C1 segment of cervical spinal cord (tissue), 14 donors: ENCODE measurements around the gene IARS1.

Experiments used
- DNase-seq, 14 donors: peaks; one replicate each; lab custom pipeline; 2025; lab: John Stamatoyannopoulos, UW

The IARS1 gene

DNA sequence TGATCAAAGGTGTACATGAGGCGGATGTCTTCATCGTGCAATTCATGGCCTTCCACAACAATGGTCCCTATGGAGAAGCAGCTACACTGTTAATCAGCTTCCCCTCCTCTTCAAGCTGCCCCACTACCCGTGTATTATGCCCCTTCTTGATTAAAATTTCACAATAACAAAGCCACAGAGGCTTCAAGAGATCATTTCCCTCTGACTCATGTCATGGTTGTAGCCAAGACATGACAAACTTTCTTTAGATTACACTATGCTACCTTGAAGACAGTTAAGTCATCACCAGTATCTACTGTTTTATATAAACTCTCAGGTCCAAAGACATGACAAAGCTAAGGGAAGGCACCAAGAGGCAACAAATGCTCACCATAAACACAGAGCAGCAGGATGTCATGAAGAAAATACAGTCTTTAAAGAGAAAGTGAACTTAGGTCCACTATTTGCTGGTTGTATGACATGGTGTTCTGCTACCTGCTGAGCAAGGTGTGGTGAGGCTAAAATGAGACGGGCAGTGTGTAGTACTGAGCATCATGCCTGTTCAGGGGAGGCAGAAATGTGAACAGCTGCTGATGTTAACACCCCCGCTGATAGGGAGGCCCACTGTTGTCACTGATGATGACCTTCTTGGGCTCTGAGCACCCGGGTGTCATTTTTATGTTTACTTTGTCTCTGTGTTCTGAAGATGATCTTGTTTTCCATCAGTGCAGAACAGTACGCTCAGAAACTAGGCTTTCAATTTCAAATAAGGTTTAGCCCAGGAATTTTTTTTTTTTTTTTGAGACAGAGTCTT is 48.3 kb downstream of the IARS1 start:
- no peak for DNase-seq
